ENCODE results near the gene TOX2.

Gene TOX2

GRCh38 chr20:43914311-43915210, at the start of gene TOX2:
TOX2 (plus strand) TSS chr20:43914852; CDS start chr20:43914892, 40 bp downstream.
- no peak for DNase-seq (ENCODE audit: low read depth)

- no peak for DNase-seq (ENCODE audit: low read depth)
Measured at GRCh38 chr20:43868091-43868490, 46.6 kb upstream of the TOX2 start.

GRCh38 chr20:43870484-43870883, 44.2 kb upstream of the TOX2 start:
- DNase-seq (ENCODE audit: low read depth), result no peak

GRCh38 chr20:43878776-43879175, 35.9 kb upstream of the TOX2 start:
- no peak for DNase-seq (ENCODE audit: low read depth)

- DNase-seq (ENCODE audit: low read depth), result no peak
Measured at GRCh38 chr20:43893930-43894329, 20.7 kb upstream of the TOX2 start.

GRCh38 chr20:43894491-43894890, 20.2 kb upstream of the TOX2 start:
- no peak for DNase-seq (ENCODE audit: low read depth)

- DNase-seq (ENCODE audit: low read depth), result no peak
Measured at GRCh38 chr20:43895235-43895634, 19.4 kb upstream of the TOX2 start.

GRCh38 chr20:43899274-43900120, 15.2 kb upstream of the TOX2 start:
- DNase-seq (ENCODE audit: low read depth), result no peak

- DNase-seq (ENCODE audit: low read depth), result no peak
Measured at GRCh38 chr20:43900121-43900466, 14.6 kb upstream of the TOX2 start.

- DNase-seq (ENCODE audit: low read depth), result no peak
Measured at GRCh38 chr20:43900496-43900895, 14.2 kb upstream of the TOX2 start.

- no peak for DNase-seq (ENCODE audit: low read depth)
Measured at GRCh38 chr20:43901296-43901695, 13.4 kb upstream of the TOX2 start.

- no peak for DNase-seq (ENCODE audit: low read depth)
Measured at GRCh38 chr20:43903953-43904826, 10.5 kb upstream of the TOX2 start.

- DNase-seq (ENCODE audit: low read depth), result no peak
Measured at GRCh38 chr20:43904827-43905177, 9.8 kb upstream of the TOX2 start.

- no peak for DNase-seq (ENCODE audit: low read depth)
Measured at GRCh38 chr20:43906505-43907034, 8.1 kb upstream of the TOX2 start.

GRCh38 chr20:43909211-43909610, 5.4 kb upstream of the TOX2 start:
- no peak for DNase-seq (ENCODE audit: low read depth)

GRCh38 chr20:43909720-43910119, 4.9 kb upstream of the TOX2 start:
- DNase-seq (ENCODE audit: low read depth), result no peak

- no peak for DNase-seq (ENCODE audit: low read depth)
Measured at GRCh38 chr20:43910564-43910963, 4.1 kb upstream of the TOX2 start.

GRCh38 chr20:43911066-43911465, 3.6 kb upstream of the TOX2 start:
- no peak for DNase-seq (ENCODE audit: low read depth)

GRCh38 chr20:43913291-43914025, 1.2 kb upstream of the TOX2 start:
- DNase-seq (ENCODE audit: low read depth), result no peak

- no peak for DNase-seq (ENCODE audit: low read depth)
Measured at GRCh38 chr20:43915211-43916072, 790 bp downstream of the TOX2 start.
